IMR-90 (cell line): ENCODE data around the gene MAP3K13. TPM values are rescaled to one million over a fixed set of nuclear protein-coding genes. Genes with fewer than 3 reads are reported as not detected.

Source experiments
- ATAC-seq: fragments of 200-7000 bp; cut with Tn5 transposase; 2 replicates; pipeline ENCODE4 v1.9.1; 2020; ENCODE audit warnings: low read depth, mild to moderate bottlenecking, moderate library complexity
- BruUV-seq: library from RNA; stranded (reverse); fragments of 400-500 nt; replicated peaks from 2 replicates; lab custom pipeline; 2021; lab: Mats Ljungman, UMichigan
- CTCF ChIA-PET: fragments of 300-600 bp; formaldehyde crosslinking; extraction: SDS; loops from one replicate; lab custom pipeline; 2021; ENCODE audit warnings: antibody characterized with exemption; lab: Yijun Ruan, JAX
- POLR2A ChIA-PET: fragments of 300-600 bp; sonication (Branson Sonifier 250); formaldehyde crosslinking; loops from one replicate; lab custom pipeline; 2022; ENCODE audit warnings: antibody characterized with exemption; ENCODE audit not compliant: unreplicated experiment; lab: Charles Lee
- DNase-seq: peaks from one replicate; pipeline ENCODE4 v3.0.0; 2013
- H2AFZ ChIP-seq: replicated peaks from 2 replicates; pipeline ENCODE3; 2013; ENCODE audit warnings: low read length, mild to moderate bottlenecking; ENCODE audit not compliant: poor library complexity
- H2AK5ac ChIP-seq: 2 replicates; pipeline ENCODE4 v1.6.1; 2013; ENCODE audit warnings: low read depth, low read length, inconsistent platforms
- H2AK9ac ChIP-seq: replicated peaks from 2 replicates; pipeline ENCODE3; 2013; ENCODE audit warnings: mild to moderate bottlenecking, low read depth, low read length, moderate library complexity; ENCODE audit not compliant: poor library complexity
- H2BK120ac ChIP-seq: 2 replicates; pipeline ENCODE4 v1.6.1; 2013; ENCODE audit warnings: low read depth, low read length, inconsistent platforms
- H2BK15ac ChIP-seq: 3 replicates; pipeline ENCODE4 v1.6.1; 2013; ENCODE audit warnings: low read depth, low read length, inconsistent platforms
- H2BK20ac ChIP-seq: 2 replicates; pipeline ENCODE4 v1.6.1; 2013; ENCODE audit warnings: low read depth, mild to moderate bottlenecking, inconsistent platforms, low read length, moderate library complexity
- H2BK5ac ChIP-seq: 2 replicates; pipeline ENCODE4 v1.6.1; 2013; ENCODE audit warnings: mild to moderate bottlenecking, low read depth, low read length, inconsistent platforms; ENCODE audit not compliant: poor library complexity, severe bottlenecking
- H3K14ac ChIP-seq: replicated peaks from 2 replicates; pipeline ENCODE4 v1.6.1; 2013; ENCODE audit warnings: low read depth, low read length, inconsistent platforms
- H3K18ac ChIP-seq: 2 replicates; pipeline ENCODE4 v1.6.1; 2013; ENCODE audit warnings: low read depth, low read length, control low read depth
- H3K23ac ChIP-seq: 2 replicates; pipeline ENCODE4 v1.6.1; 2013; ENCODE audit warnings: low read depth, low read length, inconsistent platforms
- H3K27ac ChIP-seq: 2 replicates; pipeline ENCODE4 v1.5.1; 2013; ENCODE audit warnings: mild to moderate bottlenecking, control low read depth, low read length; ENCODE audit not compliant: insufficient read depth
- H3K27me3 ChIP-seq: 2 replicates; pipeline ENCODE4 v1.6.1; 2013; ENCODE audit warnings: low read length; ENCODE audit not compliant: control insufficient read depth, insufficient read depth
- H3K36me3 ChIP-seq: 2 replicates; pipeline ENCODE4 v1.6.1; 2013; ENCODE audit warnings: low read length, mixed read lengths; ENCODE audit not compliant: control insufficient read depth, insufficient read depth
- H3K4ac ChIP-seq: 2 replicates; pipeline ENCODE4 v1.6.1; 2013; ENCODE audit warnings: low read depth, low read length, inconsistent platforms
- H3K4me1 ChIP-seq: 2 replicates; pipeline ENCODE4 v1.6.1; 2013; ENCODE audit warnings: low read length, mixed read lengths; ENCODE audit not compliant: control insufficient read depth, insufficient read depth
- H3K4me2 ChIP-seq: 2 replicates; pipeline ENCODE4 v1.6.1; 2013; ENCODE audit warnings: low read depth, mild to moderate bottlenecking, control low read depth, low read length, moderate library complexity
- H3K4me3 ChIP-seq: 2 replicates; pipeline ENCODE4 v1.5.1; 2013; ENCODE audit warnings: low read depth, mild to moderate bottlenecking, control low read depth, low read length, moderate library complexity; ENCODE audit not compliant: insufficient read depth
- H3K56ac ChIP-seq: 2 replicates; pipeline ENCODE4 v1.6.1; 2013; ENCODE audit warnings: low read length, inconsistent platforms; ENCODE audit not compliant: insufficient read depth; ENCODE audit errors: extremely low read depth
- H3K79me1 ChIP-seq, 2 experiments: 2 replicates each; pipeline ENCODE4 v1.6.1; 2013; ENCODE audit warnings: low read length in 2 of 2, inconsistent platforms in 1 of 2, low read depth in 1 of 2
- H3K9ac ChIP-seq: 2 replicates; pipeline ENCODE4 v1.6.1; 2013; ENCODE audit warnings: low read depth, low read length, control low read depth
- H3K9me1 ChIP-seq: 2 replicates; pipeline ENCODE4 v1.6.1; 2013; ENCODE audit warnings: low read length, inconsistent platforms; ENCODE audit not compliant: insufficient read depth
- H3K9me3 ChIP-seq: 2 replicates; pipeline ENCODE4 v1.6.1; 2013; ENCODE audit warnings: low read length; ENCODE audit not compliant: control insufficient read depth, insufficient read depth
- H4K20me1 ChIP-seq: 2 replicates; pipeline ENCODE4 v1.6.1; 2013; ENCODE audit warnings: low read length, inconsistent platforms; ENCODE audit not compliant: insufficient read depth
- H4K5ac ChIP-seq: 2 replicates; pipeline ENCODE4 v1.6.1; 2013; ENCODE audit warnings: mild to moderate bottlenecking, low read depth, low read length, control low read depth
- H4K8ac ChIP-seq, 2 experiments: 2 replicates each; pipeline ENCODE4 v1.6.1; 2013; ENCODE audit warnings: low read depth in 2 of 2, low read length in 2 of 2, control low read depth in 1 of 2, inconsistent platforms in 1 of 2
- H4K91ac ChIP-seq: 2 replicates; pipeline ENCODE4 v1.6.1; 2013; ENCODE audit warnings: low read depth, low read length, inconsistent platforms; ENCODE audit not compliant: insufficient read depth
- BHLHE40 ChIP-seq: fragments of 150-350 bp; IDR thresholded peaks from 2 replicates; pipeline ENCODE4 v1.6.1; 2016; ENCODE audit warnings: mild to moderate bottlenecking, low read depth, low read length
- CEBPB ChIP-seq: IDR thresholded peaks from 2 replicates; pipeline ENCODE4 v1.6.1; 2012; ENCODE audit warnings: low read depth, low read length, improper control_type of control experiment
- CHD1 ChIP-seq: IDR thresholded peaks from 2 replicates; pipeline ENCODE4 v1.6.1; 2012; ENCODE audit warnings: low read depth, low read length, improper control_type of control experiment
- ELK1 ChIP-seq: fragments of 150-350 bp; IDR thresholded peaks from 2 replicates; pipeline ENCODE4 v1.6.1; 2016; ENCODE audit warnings: low read depth, mild to moderate bottlenecking, low read length, moderate library complexity, borderline replicate concordance
- FOS ChIP-seq: fragments of 150-350 bp; IDR thresholded peaks from 2 replicates; pipeline ENCODE4 v1.6.1; 2016; ENCODE audit warnings: low read depth, low read length
- MAZ ChIP-seq: IDR thresholded peaks from 2 replicates; pipeline ENCODE4 v1.6.1; 2012; ENCODE audit warnings: low read depth, mild to moderate bottlenecking, low read length, improper control_type of control experiment, moderate library complexity, borderline replicate concordance
- POLR2A ChIP-seq: IDR thresholded peaks from 2 replicates; pipeline ENCODE4 v1.6.1; 2012; ENCODE audit warnings: mild to moderate bottlenecking, low read depth, low read length
- RCOR1 ChIP-seq: IDR thresholded peaks from 2 replicates; pipeline ENCODE4 v1.6.1; 2012; ENCODE audit warnings: mild to moderate bottlenecking, low read length, improper control_type of control experiment; ENCODE audit not compliant: insufficient replicate concordance
- SMC3 ChIP-seq: fragments of 150-350 bp; IDR thresholded peaks from 2 replicates; pipeline ENCODE4 v1.6.1; 2016; ENCODE audit warnings: low read depth, mild to moderate bottlenecking, antibody characterized with exemption, low read length, moderate library complexity
- USF2 ChIP-seq: fragments of 150-350 bp; IDR thresholded peaks from 2 replicates; pipeline ENCODE4 v1.6.1; 2017; ENCODE audit warnings: mild to moderate bottlenecking, antibody characterized with exemption, low read length, low read depth
- WGBS, 2 experiments: methylation state at CpG; one replicate each; pipeline versions ENCODE4 v1.1.5 to v1.1.7; 2013; ENCODE audit warnings: missing lambda C conversion rate in 2 of 2; ENCODE audit not compliant: insufficient read length in 1 of 2; ENCODE audit errors: extremely low coverage in 2 of 2; 5-methylcytosine and 5-hydroxymethylcytosine counted together
- dilution Hi-C: fragments of 300-500 bp; cut with HindIII; formaldehyde crosslinking; loops from one replicate; pipeline ENCODE4 v1.14.3; 2018; ENCODE audit warnings: low sequenced_read_pairs; ENCODE audit not compliant: unreplicated experiment
- in situ Hi-C: fragments of 300-500 bp; cut with MboI; formaldehyde crosslinking; loops from 3 replicates; pipeline ENCODE4 v1.14.3; 2019; ENCODE audit warnings: low sequenced_read_pairs, inconsistent platforms, mixed read lengths
- intact Hi-C: fragments of 100-400 bp; cut with micrococcal nuclease; formaldehyde crosslinking; loops from 2 replicates; pipeline ENCODE4 v1.10.0; 2022
- polyA plus RNA-seq, 3 experiments: library from polyadenylated mRNA; depleted of rRNA; stranded (reverse); fragments of >200 nt; gene quantifications; 2 replicates each; pipeline ENCODE4 v1.2.3, GENCODE V29; 2012; ENCODE audit warnings: low replicate concordance in 1 of 3
- total RNA-seq: library from RNA; depleted of rRNA; stranded (reverse); fragments of >200 nt; gene quantifications from 2 replicates; pipeline ENCODE4 v1.2.3, GENCODE V29; 2012

MAP3K13 gene
- total and polyA plus RNA-seq, 2 of the 4 experiments (the other 2 are of a cell fraction): 9.9 to 17.6 TPM

GRCh38 chr3:185420762-185421161 is 57.8 kb downstream of the MAP3K13 start:
- DNase-seq: no peak
- CTCF ChIA-PET: no interaction called here
- H3K18ac ChIP-seq: no peak overlapping the region

More at GRCh38 chr3:185420762-185421161, 57.8 kb downstream of the MAP3K13 start:
- no peak overlapping the region for H2BK20ac ChIP-seq
- no peak overlapping the region for H2BK5ac ChIP-seq
- TF ChIP-seq CHD1: no peak
- TF ChIP-seq FOS: no peak
- TF ChIP-seq USF2: no peak
- TF ChIP-seq BHLHE40: no peak
- TF ChIP-seq MAZ: no peak
- TF ChIP-seq POLR2A: no peak
- TF ChIP-seq CEBPB: no peak
- TF ChIP-seq ELK1: no peak
- TF ChIP-seq RCOR1: no peak
- TF ChIP-seq SMC3: no peak
- intact Hi-C loops: no loop called here
- dilution Hi-C loops: no loop called here
- H3K9me1 ChIP-seq: 0 out of 2 replicates have a peak, but pooled peaks cover 3% of the 10 kb centered on the region
- H3K4me1 ChIP-seq: peaks cover 2% of the 10 kb centered on the region; the same call in 1 of the 2 replicates
- no peak overlapping the region for H3K4me2 ChIP-seq
- no peak overlapping the region for H2AFZ ChIP-seq
- H3K14ac ChIP-seq: no peak overlapping the region
- no peak overlapping the region for H3K27ac ChIP-seq
- H4K91ac ChIP-seq: no peak overlapping the region
- no peaks in the 10 kb centered on the region for H4K20me1 ChIP-seq
- H3K23ac ChIP-seq: no peak overlapping the region
- H2AK5ac ChIP-seq: no peak overlapping the region
- no peak overlapping the region for H2AK9ac ChIP-seq
- H3K9ac ChIP-seq: no peak overlapping the region
- no peak overlapping the region for H4K5ac ChIP-seq
- H3K9me3 ChIP-seq: no peaks in the 10 kb centered on the region
- in situ Hi-C loops: no loop called here
- H3K27me3 ChIP-seq: no peaks in the 10 kb centered on the region
- H3K4ac ChIP-seq: no peak overlapping the region
- POLR2A ChIA-PET: no interaction called here
- ATAC-seq: no peak
- no peak overlapping the region for H2BK15ac ChIP-seq
- H4K8ac ChIP-seq: no peak overlapping the region
- no peaks in the 10 kb centered on the region for H3K36me3 ChIP-seq
- WGBS, 2 experiments: no CpG with 5 or more reads among the region's 5 CpGs
- H3K56ac ChIP-seq: no peak overlapping the region
- H3K79me1 ChIP-seq: no peaks in the 10 kb centered on the region
- H3K4me3 ChIP-seq: no peak overlapping the region
- BruUV-seq: no TSS peak
- H2BK120ac ChIP-seq: no peak overlapping the region
